Neural cell (in vitro differentiated cells): ENCODE data around the gene MRPS21. TPM values are rescaled to one million over a fixed set of nuclear protein-coding genes. Genes with fewer than 3 reads are reported as not detected.
"Not testable (repeated sequence)": the region's sequence is repeated elsewhere in the genome, so short reads cannot be mapped to it uniquely, and the experiment has no call there.

Experiments used
- H2AFZ ChIP-seq: fragments of 200-600, 300-800 bp; sonication (generic), shearing (Covaris generic); 2 replicates; pipeline ENCODE4 v1.6.0; 2014; ENCODE audit warnings: low read depth, mild to moderate bottlenecking, antibody characterized with exemption, low read length, moderate library complexity
- H3F3A ChIP-seq: fragments of 200-600 bp; shearing (Covaris generic); 2 replicates; pipeline ENCODE4 v1.6.1; 2016; ENCODE audit warnings: mild to moderate bottlenecking, moderate library complexity, mixed read lengths, antibody characterized with exemption, low read length; ENCODE audit not compliant: insufficient read depth, poor library complexity, severe bottlenecking
- H3K27ac ChIP-seq: fragments of 200-600, 300-800 bp; sonication (generic), shearing (Covaris generic); 2 replicates; pipeline ENCODE4 v1.5.1; 2014; ENCODE audit warnings: mild to moderate bottlenecking, low read length, moderate library complexity
- H3K27me3 ChIP-seq: fragments of 300-800, 200-600 bp; sonication (generic), shearing (Covaris generic); 2 replicates; pipeline ENCODE4 v1.6.0; 2014; ENCODE audit warnings: mild to moderate bottlenecking, low read depth, low read length, moderate library complexity; ENCODE audit not compliant: insufficient read depth
- H3K36me3 ChIP-seq: fragments of 300-800, 200-600 bp; sonication (generic), shearing (Covaris generic); 2 replicates; pipeline ENCODE4 v1.5.1; 2014; ENCODE audit warnings: mild to moderate bottlenecking, antibody characterized with exemption, low read length, moderate library complexity; ENCODE audit not compliant: insufficient read depth
- H3K4me2 ChIP-seq: fragments of 300-800, 200-600 bp; sonication (generic), shearing (Covaris generic); 2 replicates; pipeline ENCODE4 v1.6.0; 2014; ENCODE audit warnings: mild to moderate bottlenecking, low read length
- H3K4me3 ChIP-seq: fragments of 300-800, 200-600 bp; sonication (generic), shearing (Covaris generic); 2 replicates; pipeline ENCODE4 v1.5.1; 2014; ENCODE audit warnings: mild to moderate bottlenecking, low read length, moderate library complexity
- H3K79me2 ChIP-seq: fragments of 200-600 bp; shearing (Covaris generic); replicated peaks from 2 replicates; pipeline ENCODE4 v1.6.0; 2014; ENCODE audit warnings: mild to moderate bottlenecking, low read length, moderate library complexity; ENCODE audit not compliant: insufficient read depth
- H3K9ac ChIP-seq: fragments of 300-800, 200-600 bp; sonication (generic), shearing (Covaris generic); 2 replicates; pipeline ENCODE4 v1.6.1; 2016; ENCODE audit warnings: mild to moderate bottlenecking, low read length, mixed read lengths
- H3K9me2 ChIP-seq: fragments of 200-600 bp; shearing (Covaris generic); 2 replicates; pipeline ENCODE4 v1.6.1; 2016; ENCODE audit warnings: mild to moderate bottlenecking, low read length, mixed read lengths; ENCODE audit not compliant: insufficient read depth
- H3K9me3 ChIP-seq: fragments of 200-600, 300-800 bp; sonication (generic), shearing (Covaris generic); 2 replicates; pipeline ENCODE4 v1.6.1; 2016; ENCODE audit warnings: mild to moderate bottlenecking, mixed run types, low read length, moderate library complexity, mixed read lengths
- H4K20me1 ChIP-seq: fragments of 200-600 bp; shearing (Covaris generic); 2 replicates; pipeline ENCODE4 v1.6.1; 2016; ENCODE audit warnings: mild to moderate bottlenecking, mixed run types; ENCODE audit not compliant: insufficient read depth
- CTCF ChIP-seq: fragments of 450-650 bp; IDR thresholded peaks from 2 replicates; pipeline ENCODE4 v1.5.1; 2014; ENCODE audit warnings: antibody characterized with exemption, mild to moderate bottlenecking, moderate library complexity; ENCODE audit not compliant: poor library complexity, severe bottlenecking
- EP300 ChIP-seq: fragments of 450-650 bp; conservative IDR thresholded peaks from 2 replicates; pipeline ENCODE4 v1.6.1; 2014; ENCODE audit warnings: antibody characterized with exemption, mild to moderate bottlenecking, moderate library complexity; ENCODE audit not compliant: poor library complexity, severe bottlenecking
- MXI1 ChIP-seq: fragments of 450-650 bp; conservative IDR thresholded peaks from 2 replicates; pipeline ENCODE4 v1.6.1; 2014; ENCODE audit warnings: antibody characterized with exemption, mild to moderate bottlenecking; ENCODE audit not compliant: poor library complexity, severe bottlenecking
- POLR2AphosphoS5 ChIP-seq: IDR thresholded peaks from 2 replicates; pipeline ENCODE4 v1.6.1; 2012
- RAD21 ChIP-seq: fragments of 450-650 bp; conservative IDR thresholded peaks from 2 replicates; pipeline ENCODE4 v1.6.1; 2014; ENCODE audit warnings: antibody characterized with exemption, mild to moderate bottlenecking, moderate library complexity
- SMC3 ChIP-seq: fragments of 450-650 bp; conservative IDR thresholded peaks from 2 replicates; pipeline ENCODE4 v1.6.1; 2014; ENCODE audit warnings: antibody characterized with exemption, mild to moderate bottlenecking, moderate library complexity; ENCODE audit not compliant: poor library complexity
- TAF1 ChIP-seq: IDR thresholded peaks from 2 replicates; pipeline ENCODE4 v1.6.1; 2012; ENCODE audit warnings: low read depth
- polyA plus RNA-seq: library from polyadenylated mRNA; depleted of rRNA; stranded (reverse); fragments of >200 nt; gene quantifications from 2 replicates; pipeline ENCODE4 v1.2.3, GENCODE V29; 2014
- TF ChIP-seq, protein P1 (sequence below): IDR thresholded peaks from 2 replicates; pipeline ENCODE4 v1.6.1; 2012; ENCODE audit warnings: borderline replicate concordance

The MRPS21 gene
- polyA plus RNA-seq, 1 donor from 2014 or later = 170 TPM

DNA sequence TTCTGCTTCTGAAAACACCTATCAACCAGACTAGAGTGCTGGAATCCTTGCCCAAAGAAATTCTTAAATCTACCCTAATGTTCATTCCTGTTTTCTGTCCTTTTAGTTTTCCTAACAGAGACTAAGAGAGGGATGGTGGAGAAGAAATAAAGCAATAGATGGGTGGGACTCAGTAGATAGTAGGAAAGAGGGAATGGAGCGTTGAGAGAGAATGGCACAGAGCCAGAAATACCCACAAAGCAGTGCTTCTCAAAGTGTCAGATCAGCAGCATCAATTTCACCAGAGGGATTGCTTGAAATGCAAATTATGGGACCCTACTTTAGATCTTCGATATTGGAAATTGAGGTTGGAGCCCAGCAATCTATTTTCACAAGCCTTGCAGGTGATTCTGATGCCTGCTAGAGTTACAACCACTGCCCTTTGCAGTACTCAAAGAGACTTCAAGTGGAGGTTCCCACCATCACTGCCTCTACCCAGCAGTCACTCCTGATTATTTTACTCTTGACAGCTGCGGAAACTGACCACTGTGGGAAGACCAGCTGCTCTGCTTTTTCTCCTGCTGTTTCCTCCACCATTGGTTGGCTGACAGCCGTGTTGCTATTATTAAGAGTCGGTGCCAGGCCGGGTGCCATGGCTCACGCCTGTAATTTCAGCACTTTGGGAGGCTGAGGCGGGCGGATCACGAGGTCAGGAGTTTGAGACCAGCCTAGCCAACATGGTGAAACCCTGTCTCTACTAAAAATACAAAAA, 16.3 kb downstream of the MRPS21 start:
- Histone ChIP-seq H2AFZ (no peak overlapping the region), H3K36me3 (no peaks in the 10 kb centered on the region), H3K4me2 (no peak overlapping the region), H3K9ac (no peak overlapping the region), H3K9me3 (no peaks in the 10 kb centered on the region), H3F3A (no peaks in the 10 kb centered on the region), H3K9me2 (no peaks in the 10 kb centered on the region), H3K27me3 (no peaks in the 10 kb centered on the region), H3K4me3 (no peak overlapping the region), H4K20me1 (no peaks in the 10 kb centered on the region), H3K79me2 (no peaks in the 10 kb centered on the region), H3K27ac (no peak overlapping the region)
- TF ChIP-seq SMC3 (no peak), RAD21 (no peak), CTCF (no peak), POLR2AphosphoS5 (no peak), EP300 (no peak)
- TF ChIP-seq, protein P1, sequence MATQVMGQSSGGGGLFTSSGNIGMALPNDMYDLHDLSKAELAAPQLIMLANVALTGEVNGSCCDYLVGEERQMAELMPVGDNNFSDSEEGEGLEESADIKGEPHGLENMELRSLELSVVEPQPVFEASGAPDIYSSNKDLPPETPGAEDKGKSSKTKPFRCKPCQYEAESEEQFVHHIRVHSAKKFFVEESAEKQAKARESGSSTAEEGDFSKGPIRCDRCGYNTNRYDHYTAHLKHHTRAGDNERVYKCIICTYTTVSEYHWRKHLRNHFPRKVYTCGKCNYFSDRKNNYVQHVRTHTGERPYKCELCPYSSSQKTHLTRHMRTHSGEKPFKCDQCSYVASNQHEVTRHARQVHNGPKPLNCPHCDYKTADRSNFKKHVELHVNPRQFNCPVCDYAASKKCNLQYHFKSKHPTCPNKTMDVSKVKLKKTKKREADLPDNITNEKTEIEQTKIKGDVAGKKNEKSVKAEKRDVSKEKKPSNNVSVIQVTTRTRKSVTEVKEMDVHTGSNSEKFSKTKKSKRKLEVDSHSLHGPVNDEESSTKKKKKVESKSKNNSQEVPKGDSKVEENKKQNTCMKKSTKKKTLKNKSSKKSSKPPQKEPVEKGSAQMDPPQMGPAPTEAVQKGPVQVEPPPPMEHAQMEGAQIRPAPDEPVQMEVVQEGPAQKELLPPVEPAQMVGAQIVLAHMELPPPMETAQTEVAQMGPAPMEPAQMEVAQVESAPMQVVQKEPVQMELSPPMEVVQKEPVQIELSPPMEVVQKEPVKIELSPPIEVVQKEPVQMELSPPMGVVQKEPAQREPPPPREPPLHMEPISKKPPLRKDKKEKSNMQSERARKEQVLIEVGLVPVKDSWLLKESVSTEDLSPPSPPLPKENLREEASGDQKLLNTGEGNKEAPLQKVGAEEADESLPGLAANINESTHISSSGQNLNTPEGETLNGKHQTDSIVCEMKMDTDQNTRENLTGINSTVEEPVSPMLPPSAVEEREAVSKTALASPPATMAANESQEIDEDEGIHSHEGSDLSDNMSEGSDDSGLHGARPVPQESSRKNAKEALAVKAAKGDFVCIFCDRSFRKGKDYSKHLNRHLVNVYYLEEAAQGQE = no peak

GRCh38 chr1:150311762-150312161, 18.1 kb downstream of the MRPS21 start:
- H3K9me2 ChIP-seq = no peaks in the 10 kb centered on the region
- H3F3A ChIP-seq = no peaks in the 10 kb centered on the region
- H4K20me1 ChIP-seq = no peaks in the 10 kb centered on the region
- no peak overlapping the region for H3K9ac ChIP-seq
- no peaks in the 10 kb centered on the region for H3K36me3 ChIP-seq
- H3K27ac ChIP-seq = no peak overlapping the region
- no peak overlapping the region for H2AFZ ChIP-seq
- H3K79me2 ChIP-seq = no peaks in the 10 kb centered on the region
- H3K4me2 ChIP-seq = no peak overlapping the region
- no peak overlapping the region for H3K4me3 ChIP-seq
- H3K9me3 ChIP-seq = no peaks in the 10 kb centered on the region
- TF ChIP-seq TAF1 = no peak
- TF ChIP-seq POLR2AphosphoS5 = no peak
- no peak for TF ChIP-seq RAD21
- no peak for TF ChIP-seq MXI1
- no peak for TF ChIP-seq CTCF
- no peaks in the 10 kb centered on the region for H3K27me3 ChIP-seq

DNA sequence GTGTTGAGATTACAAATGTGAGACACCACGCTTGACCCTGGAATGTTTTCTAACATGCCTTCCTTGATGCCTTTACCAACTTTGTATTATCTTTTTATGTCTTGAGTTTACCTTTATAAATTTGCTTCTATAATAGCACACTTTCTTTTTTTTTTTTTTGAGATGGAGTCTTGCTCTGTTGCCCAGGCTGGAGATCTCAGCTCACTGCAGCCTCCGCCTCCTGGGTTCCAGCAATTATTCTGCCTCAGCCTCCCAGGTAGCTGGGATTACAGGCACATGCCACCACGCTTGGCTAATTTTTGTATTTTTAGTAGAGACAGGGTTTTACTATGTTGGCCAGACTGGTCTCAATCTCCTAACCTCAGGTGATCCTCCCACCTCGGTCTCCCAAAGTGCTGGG, 21.0 kb downstream of the MRPS21 start:
- not testable (repeated sequence) for H3K79me2 ChIP-seq, H4K20me1 ChIP-seq, H3K27ac ChIP-seq, H3K4me2 ChIP-seq, H3K27me3 ChIP-seq, H3K9ac ChIP-seq, H3K4me3 ChIP-seq, H3K9me3 ChIP-seq, H3F3A ChIP-seq, H2AFZ ChIP-seq, H3K9me2 ChIP-seq, H3K36me3 ChIP-seq
